HUES48 (cell line): ENCODE measurements around the gene CCL5.

Experiments used
- H3K27ac ChIP-seq: one replicate; pipeline ENCODE4 v1.7.0; 2013; ENCODE audit warnings: low read depth, low read length, inconsistent platforms
- H3K27me3 ChIP-seq: 2 replicates; pipeline ENCODE4 v1.6.1; 2013; ENCODE audit warnings: mild to moderate bottlenecking, low read length; ENCODE audit not compliant: control insufficient read depth, insufficient read depth
- H3K36me3 ChIP-seq: 2 replicates; pipeline ENCODE4 v1.6.1; 2013; ENCODE audit warnings: low read length; ENCODE audit not compliant: control insufficient read depth, insufficient read depth
- H3K4me1 ChIP-seq: 2 replicates; pipeline ENCODE4 v1.6.1; 2013; ENCODE audit warnings: mild to moderate bottlenecking, low read length; ENCODE audit not compliant: control insufficient read depth, insufficient read depth
- H3K4me3 ChIP-seq: 2 replicates; pipeline ENCODE4 v1.5.1; 2013; ENCODE audit warnings: mild to moderate bottlenecking, low read depth, low read length
- H3K9ac ChIP-seq: 2 replicates; pipeline ENCODE4 v1.6.1; 2013; ENCODE audit warnings: mild to moderate bottlenecking, low read depth, low read length, moderate library complexity
- H3K9me3 ChIP-seq: 2 replicates; pipeline ENCODE4 v1.6.1; 2013; ENCODE audit warnings: low read length; ENCODE audit not compliant: control insufficient read depth, insufficient read depth

CCL5 gene

GRCh38 chr17:35877345-35878029 is 2.7 kb downstream of the CCL5 start:
- H3K9ac ChIP-seq: no peak overlapping the region
- H3K36me3 ChIP-seq: no peaks in the 10 kb centered on the region
- H3K4me3 ChIP-seq: no peak overlapping the region
- no peaks in the 10 kb centered on the region for H3K27me3 ChIP-seq
- H3K27ac ChIP-seq: no peak overlapping the region
- no peaks in the 10 kb centered on the region for H3K9me3 ChIP-seq
- no peaks in the 10 kb centered on the region for H3K4me1 ChIP-seq

GRCh38 chr17:35876534-35876933 is 3.6 kb downstream of the CCL5 start:
- Histone ChIP-seq H3K27ac (no peak overlapping the region), H3K27me3 (no peaks in the 10 kb centered on the region), H3K9me3 (no peaks in the 10 kb centered on the region), H3K9ac (no peak overlapping the region), H3K36me3 (no peaks in the 10 kb centered on the region), H3K4me3 (no peak overlapping the region), H3K4me1 (no peaks in the 10 kb centered on the region)

- no peak overlapping the region for H3K9ac ChIP-seq
- H3K9me3 ChIP-seq: no peaks in the 10 kb centered on the region
- 0 out of 2 replicates have a peak, but pooled peaks cover 3% of the 10 kb centered on the region for H3K4me1 ChIP-seq
- no peak overlapping the region for H3K27ac ChIP-seq
- H3K4me3 ChIP-seq: no peak overlapping the region
- H3K36me3 ChIP-seq: no peaks in the 10 kb centered on the region
- H3K27me3 ChIP-seq: no peaks in the 10 kb centered on the region
These were observed 4.4 kb downstream of the CCL5 start for GRCh38 chr17:35875800-35876139.

- no peaks in the 10 kb centered on the region for H3K9me3 ChIP-seq
- H3K27me3 ChIP-seq: no peaks in the 10 kb centered on the region
- H3K4me3 ChIP-seq: no peak overlapping the region
- 0 out of 2 replicates have a peak, but pooled peaks cover 3% of the 10 kb centered on the region for H3K4me1 ChIP-seq
- H3K27ac ChIP-seq: no peak overlapping the region
- H3K9ac ChIP-seq: no peak overlapping the region
- no peaks in the 10 kb centered on the region for H3K36me3 ChIP-seq
These were observed 4.9 kb downstream of the CCL5 start for GRCh38 chr17:35875072-35875799.

GRCh38 chr17:35872196-35872980 is 7.8 kb downstream of the CCL5 start:
- Histone ChIP-seq H3K36me3 (no peaks in the 10 kb centered on the region), H3K4me3 (no peak overlapping the region), H3K27ac (no peak overlapping the region), H3K9ac (no peak overlapping the region), H3K4me1 (0 out of 2 replicates have a peak, but pooled peaks cover 3% of the 10 kb centered on the region), H3K9me3 (no peaks in the 10 kb centered on the region), H3K27me3 (no peaks in the 10 kb centered on the region)

GRCh38 chr17:35870906-35871819 is 9.0 kb downstream of the CCL5 start:
- H3K4me1 ChIP-seq: 0 out of 2 replicates have a peak, but pooled peaks cover 3% of the 10 kb centered on the region
- H3K27ac ChIP-seq: no peak overlapping the region
- no peak overlapping the region for H3K4me3 ChIP-seq
- H3K9me3 ChIP-seq: no peaks in the 10 kb centered on the region
- no peaks in the 10 kb centered on the region for H3K36me3 ChIP-seq
- no peak overlapping the region for H3K9ac ChIP-seq
- H3K27me3 ChIP-seq: no peaks in the 10 kb centered on the region

- Histone ChIP-seq H3K4me3 (no peak within 1 kb of the TSS), H3K36me3 (no peaks in the 10 kb centered on the region), H3K9ac (no peak within 1 kb of the TSS), H3K9me3 (no peaks in the 10 kb centered on the region), H3K4me1 (0 out of 2 replicates have a peak, but pooled peaks cover 3% of the 10 kb centered on the region), H3K27me3 (no peaks in the 10 kb centered on the region), H3K27ac (no peak within 1 kb of the TSS)
These were observed 11.4 kb downstream of the CCL5 start, which contains the start of gene HEATR9 for GRCh38 chr17:35868737-35869136. Gene HEATR9, minus strand, starts transcription at chr17:35868891. Its CDS starts 149 bp downstream, at chr17:35868742.

- H3K36me3 ChIP-seq: no peaks in the 10 kb centered on the region
- no peak overlapping the region for H3K9ac ChIP-seq
- no peaks in the 10 kb centered on the region for H3K27me3 ChIP-seq
- no peaks in the 10 kb centered on the region for H3K9me3 ChIP-seq
- no peak overlapping the region for H3K4me3 ChIP-seq
- H3K27ac ChIP-seq: no peak overlapping the region
- H3K4me1 ChIP-seq: 0 out of 2 replicates have a peak, but pooled peaks cover 3% of the 10 kb centered on the region
These were observed 12.6 kb downstream of the CCL5 start for GRCh38 chr17:35867574-35867973.

GRCh38 chr17:35866341-35866950 is 13.7 kb downstream of the CCL5 start:
- H3K9ac ChIP-seq: no peak overlapping the region
- no peaks in the 10 kb centered on the region for H3K9me3 ChIP-seq
- no peak overlapping the region for H3K27ac ChIP-seq
- H3K27me3 ChIP-seq: no peaks in the 10 kb centered on the region
- no peaks in the 10 kb centered on the region for H3K36me3 ChIP-seq
- H3K4me1 ChIP-seq: 0 out of 2 replicates have a peak, but pooled peaks cover 3% of the 10 kb centered on the region
- no peak overlapping the region for H3K4me3 ChIP-seq
